Keratinocyte (primary cell): ENCODE measurements around the gene ADIPOR2. TPM values are rescaled to one million over a fixed set of nuclear protein-coding genes. Genes with fewer than 3 reads are reported as not detected.

ENCODE experiments used
- DNase-seq: peaks from one replicate; pipeline ENCODE4 v3.0.0-alpha.2; 2011; ENCODE audit warnings: low read depth, missing footprints, low spot score
- FAIRE-seq: peaks from 2 replicates; lab custom pipeline; 2011; peaks lifted over from hg19 to GRCh38; lab: Jason Lieb, UNC
- H2AFZ ChIP-seq: 2 replicates; pipeline ENCODE4 v1.6.0; 2012; ENCODE audit warnings: low read length, control low read depth, inconsistent platforms; ENCODE audit not compliant: control insufficient read depth
- H3K27ac ChIP-seq: 2 replicates; pipeline ENCODE4 v1.5.1; 2011; ENCODE audit warnings: low read length; ENCODE audit not compliant: control insufficient read depth, insufficient read depth
- H3K27me3 ChIP-seq: 3 replicates; pipeline ENCODE4 v1.6.0; 2011; ENCODE audit warnings: low read length; ENCODE audit not compliant: control insufficient read depth, insufficient read depth; ENCODE audit errors: extremely low read depth
- H3K36me3 ChIP-seq, 2 experiments: 2 replicates in 1 of 2; 3 replicates in 1 of 2; pipeline ENCODE4 v1.5.1; 2011; ENCODE audit warnings: low read length in 2 of 2, mild to moderate bottlenecking in 1 of 2; ENCODE audit not compliant: control insufficient read depth in 2 of 2, insufficient read depth in 2 of 2; ENCODE audit errors: extremely low read depth in 1 of 2
- H3K4me1 ChIP-seq: 3 replicates; pipeline ENCODE4 v1.5.1; 2011; ENCODE audit warnings: low read length; ENCODE audit not compliant: control insufficient read depth, insufficient read depth; ENCODE audit errors: extremely low read depth
- H3K4me2 ChIP-seq: 3 replicates; pipeline ENCODE4 v1.6.0; 2011; ENCODE audit warnings: low read depth, low read length; ENCODE audit not compliant: control insufficient read depth, insufficient read depth; ENCODE audit errors: extremely low read depth
- H3K4me3 ChIP-seq, 3 experiments: fragments of 200-600 bp in 1 of 3; sonication (generic) in 1 of 3; 2 replicates in 2 of 3; 3 replicates in 1 of 3; pipeline ENCODE4 v1.5.1; 2011 to 2016; ENCODE audit warnings: low read length in 3 of 3, mild to moderate bottlenecking in 3 of 3, control low read depth in 2 of 3, inconsistent platforms in 1 of 3, low read depth in 1 of 3, mixed read lengths in 1 of 3, mixed run types in 1 of 3, moderate library complexity in 1 of 3; ENCODE audit not compliant: control insufficient read depth in 2 of 3, insufficient read depth in 2 of 3; ENCODE audit errors: extremely low read depth in 1 of 3
- H3K79me2 ChIP-seq: 2 replicates; pipeline ENCODE4 v1.6.0; 2012; ENCODE audit warnings: low read length; ENCODE audit not compliant: control insufficient read depth, insufficient read depth
- H3K9ac ChIP-seq: 3 replicates; pipeline ENCODE4 v1.6.0; 2011; ENCODE audit warnings: low read length; ENCODE audit not compliant: control insufficient read depth, insufficient read depth; ENCODE audit errors: extremely low read depth
- H3K9me1 ChIP-seq: 3 replicates; pipeline ENCODE4 v1.6.0; 2011; ENCODE audit warnings: low read length; ENCODE audit not compliant: control insufficient read depth, insufficient read depth; ENCODE audit errors: extremely low read depth
- H3K9me3 ChIP-seq: 2 replicates; pipeline ENCODE4 v1.5.1; 2012; ENCODE audit warnings: low read depth, low read length; ENCODE audit not compliant: control insufficient read depth
- H4K20me1 ChIP-seq: 3 replicates; pipeline ENCODE4 v1.6.0; 2011; ENCODE audit warnings: low read length; ENCODE audit not compliant: control insufficient read depth, insufficient read depth; ENCODE audit errors: extremely low read depth
- EZH2 ChIP-seq: IDR thresholded peaks from one replicate; pipeline ENCODE4 v1.6.1; 2012; ENCODE audit warnings: inconsistent platforms, mild to moderate bottlenecking, low read length, moderate library complexity
- dilution Hi-C: fragments of 300-500 bp; cut with MboI; formaldehyde crosslinking; loops from one replicate; pipeline ENCODE4 v1.7.0; 2020; ENCODE audit warnings: low sequenced_read_pairs; ENCODE audit not compliant: extremely low pct_ligation_motif_present
- polyA plus RNA-seq, 5 experiments: library from polyadenylated mRNA; depleted of rRNA in 3 of 5; stranded (reverse) in 3 of 5; stranded (forward) in 1 of 5; unstranded in 1 of 5; fragments of >200 nt; gene quantifications; 1 replicate in 1 of 5; 2 replicates in 3 of 5; 3 replicates in 1 of 5; pipeline versions ENCODE4 v1.2.1 to v1.2.3, GENCODE V29; 2011 to 2012; ENCODE audit warnings: missing spikeins in 2 of 5, low read depth in 1 of 5, low replicate concordance in 1 of 5
- TF ChIP-seq, protein P1 (sequence below), 3 experiments: IDR thresholded peaks in 1 of 3; conservative IDR thresholded peaks in 1 of 3; optimal IDR thresholded peaks in 1 of 3; 2 replicates in 2 of 3; 3 replicates in 1 of 3; pipeline versions ENCODE3 to v1.5.1; 2011; ENCODE audit warnings: low read length in 3 of 3, mild to moderate bottlenecking in 3 of 3, moderate library complexity in 2 of 3, control low read depth in 1 of 3, inconsistent platforms in 1 of 3; ENCODE audit not compliant: insufficient read depth in 2 of 3; ENCODE audit errors: extremely low read depth in 1 of 3

The ADIPOR2 gene
- polyA plus RNA-seq, 1 donor (not counting 4 experiments of a cell fraction or from before 2014, with no cell fraction given): 59.4 TPM

GRCh38 chr12:1702713-1703112, 11.8 kb downstream of the ADIPOR2 start:
- no peak overlapping the region for H3K4me2 ChIP-seq
- H3K4me1 ChIP-seq: no peaks in the 10 kb centered on the region
- dilution Hi-C loops: no loop called here
- H2AFZ ChIP-seq: no peak overlapping the region
- DNase-seq (no peak), FAIRE-seq (no peak)
- H3K4me3 ChIP-seq: no peak overlapping the region
- H3K36me3 ChIP-seq: peaks cover 0 to 5% of the 10 kb centered on the region in 2 experiments
- H3K9ac ChIP-seq: no peak overlapping the region
- H3K9me1 ChIP-seq: no peaks in the 10 kb centered on the region
- peaks cover 11% of the 10 kb centered on the region for H4K20me1 ChIP-seq
- H3K79me2 ChIP-seq: peaks cover 92% of the 10 kb centered on the region
- H3K27me3 ChIP-seq: no peaks in the 10 kb centered on the region
- no peak overlapping the region for H3K27ac ChIP-seq
- H3K9me3 ChIP-seq: no peaks in the 10 kb centered on the region
- no peak for TF ChIP-seq EZH2
- TF ChIP-seq, protein P1, sequence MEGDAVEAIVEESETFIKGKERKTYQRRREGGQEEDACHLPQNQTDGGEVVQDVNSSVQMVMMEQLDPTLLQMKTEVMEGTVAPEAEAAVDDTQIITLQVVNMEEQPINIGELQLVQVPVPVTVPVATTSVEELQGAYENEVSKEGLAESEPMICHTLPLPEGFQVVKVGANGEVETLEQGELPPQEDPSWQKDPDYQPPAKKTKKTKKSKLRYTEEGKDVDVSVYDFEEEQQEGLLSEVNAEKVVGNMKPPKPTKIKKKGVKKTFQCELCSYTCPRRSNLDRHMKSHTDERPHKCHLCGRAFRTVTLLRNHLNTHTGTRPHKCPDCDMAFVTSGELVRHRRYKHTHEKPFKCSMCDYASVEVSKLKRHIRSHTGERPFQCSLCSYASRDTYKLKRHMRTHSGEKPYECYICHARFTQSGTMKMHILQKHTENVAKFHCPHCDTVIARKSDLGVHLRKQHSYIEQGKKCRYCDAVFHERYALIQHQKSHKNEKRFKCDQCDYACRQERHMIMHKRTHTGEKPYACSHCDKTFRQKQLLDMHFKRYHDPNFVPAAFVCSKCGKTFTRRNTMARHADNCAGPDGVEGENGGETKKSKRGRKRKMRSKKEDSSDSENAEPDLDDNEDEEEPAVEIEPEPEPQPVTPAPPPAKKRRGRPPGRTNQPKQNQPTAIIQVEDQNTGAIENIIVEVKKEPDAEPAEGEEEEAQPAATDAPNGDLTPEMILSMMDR (optimal IDR thresholded peaks at IDR 0.05 in 1 of 3, IDR thresholded peaks at IDR 0.05 in 1 of 3, conservative IDR thresholded peaks at IDR 0.05 in 1 of 3; ENCODE audit: extremely low read depth in 1 of 3, insufficient read depth in 2 of 3, low read length in 3 of 3): no peak

GRCh38 chr12:1703771-1704722, 13.2 kb downstream of the ADIPOR2 start:
- FAIRE-seq (no peak), DNase-seq (no peak)
- H3K79me2 ChIP-seq: peaks cover 92% of the 10 kb centered on the region
- no peak overlapping the region for H3K27ac ChIP-seq
- TF ChIP-seq EZH2: no peak
- TF ChIP-seq, protein P1 (optimal IDR thresholded peaks at IDR 0.05 in 1 of 3, IDR thresholded peaks at IDR 0.05 in 1 of 3, conservative IDR thresholded peaks at IDR 0.05 in 1 of 3; ENCODE audit: extremely low read depth in 1 of 3, insufficient read depth in 2 of 3, low read length in 3 of 3): no peak
- no peak overlapping the region for H3K9ac ChIP-seq
- no peaks in the 10 kb centered on the region for H3K9me1 ChIP-seq
- H2AFZ ChIP-seq: no peak overlapping the region
- no peaks in the 10 kb centered on the region for H3K4me1 ChIP-seq
- no peaks in the 10 kb centered on the region for H3K27me3 ChIP-seq
- H3K9me3 ChIP-seq: no peaks in the 10 kb centered on the region
- no peak overlapping the region for H3K4me2 ChIP-seq
- H3K4me3 ChIP-seq: no peak overlapping the region
- dilution Hi-C loops: no loop called here
- H4K20me1 ChIP-seq: peaks cover 5% of the 10 kb centered on the region
- no peaks in the 10 kb centered on the region for H3K36me3 ChIP-seq
